ENCODE results near the gene TCERG1L. TPM values are rescaled to one million over a fixed set of nuclear protein-coding genes. Genes with fewer than 3 reads are reported as not detected.

The TCERG1L gene
- total RNA-seq, 1 experiment from 2014 or later: not detected

GRCh38 chr10:131129544-131129943 is 182.0 kb downstream of the TCERG1L start:
- CTCF ChIA-PET: no interaction called here
- no peaks in the 10 kb centered on the region for H3K4me1 Mint-ChIP-seq (ENCODE audit: low read depth, unreplicated experiment)
- peaks cover 5% of the 10 kb centered on the region for H3K36me3 Mint-ChIP-seq (ENCODE audit: insufficient read depth, unreplicated experiment)
- H3K4me3 Mint-ChIP-seq (ENCODE audit: low read depth, unreplicated experiment): no peak overlapping the region
- no peak overlapping the region for H3K27ac Mint-ChIP-seq (ENCODE audit: unreplicated experiment)
- intact Hi-C loops (cut with micrococcal nuclease; ENCODE audit: unreplicated experiment): no loop called here
- no peak for DNase-seq
- BruUV-seq (replicated peaks): no TSS peak
- H3K9me3 Mint-ChIP-seq (ENCODE audit: low read depth, unreplicated experiment): peaks cover 6% of the 10 kb centered on the region
- no peak for TF ChIP-seq CTCF (IDR thresholded peaks at IDR 0.05; ENCODE audit: unreplicated experiment)
- no peaks in the 10 kb centered on the region for H3K27me3 Mint-ChIP-seq (ENCODE audit: unreplicated experiment)

- H3K27ac Mint-ChIP-seq (ENCODE audit: unreplicated experiment): no peak overlapping the region
- H3K4me3 Mint-ChIP-seq (ENCODE audit: low read depth, unreplicated experiment): no peak overlapping the region
- no peak for DNase-seq
- H3K9me3 Mint-ChIP-seq (ENCODE audit: low read depth, unreplicated experiment): peaks cover 4% of the 10 kb centered on the region
- peaks cover 5% of the 10 kb centered on the region for H3K36me3 Mint-ChIP-seq (ENCODE audit: insufficient read depth, unreplicated experiment)
- no peaks in the 10 kb centered on the region for H3K4me1 Mint-ChIP-seq (ENCODE audit: low read depth, unreplicated experiment)
- intact Hi-C loops (cut with micrococcal nuclease; ENCODE audit: unreplicated experiment): no loop called here
- CTCF ChIA-PET: no interaction called here
- no peaks in the 10 kb centered on the region for H3K27me3 Mint-ChIP-seq (ENCODE audit: unreplicated experiment)
- no peak for TF ChIP-seq CTCF (IDR thresholded peaks at IDR 0.05; ENCODE audit: unreplicated experiment)
- BruUV-seq (replicated peaks): no TSS peak
These were observed 182.8 kb downstream of the TCERG1L start for GRCh38 chr10:131128731-131129130.

- H3K4me3 Mint-ChIP-seq (ENCODE audit: low read depth, unreplicated experiment): no peak overlapping the region
- H3K27me3 Mint-ChIP-seq (ENCODE audit: unreplicated experiment): no peaks in the 10 kb centered on the region
- intact Hi-C loops (cut with micrococcal nuclease; ENCODE audit: unreplicated experiment): no loop called here
- H3K36me3 Mint-ChIP-seq (ENCODE audit: insufficient read depth, unreplicated experiment): peaks cover 5% of the 10 kb centered on the region
- CTCF ChIA-PET: no interaction called here
- no peak for TF ChIP-seq CTCF (IDR thresholded peaks at IDR 0.05; ENCODE audit: unreplicated experiment)
- peaks cover 2% of the 10 kb centered on the region for H3K9me3 Mint-ChIP-seq (ENCODE audit: low read depth, unreplicated experiment)
- no TSS peak for BruUV-seq (replicated peaks)
- no peaks in the 10 kb centered on the region for H3K4me1 Mint-ChIP-seq (ENCODE audit: low read depth, unreplicated experiment)
- no peak overlapping the region for H3K27ac Mint-ChIP-seq (ENCODE audit: unreplicated experiment)
- no peak for DNase-seq
These were observed 183.9 kb downstream of the TCERG1L start for GRCh38 chr10:131127610-131128009.

GRCh38 chr10:131127138-131127589 is 184.4 kb downstream of the TCERG1L start:
- DNase-seq: no peak
- BruUV-seq (replicated peaks): no TSS peak
- H3K36me3 Mint-ChIP-seq (ENCODE audit: insufficient read depth, unreplicated experiment): peaks cover 5% of the 10 kb centered on the region
- H3K4me1 Mint-ChIP-seq (ENCODE audit: low read depth, unreplicated experiment): no peaks in the 10 kb centered on the region
- H3K27me3 Mint-ChIP-seq (ENCODE audit: unreplicated experiment): no peaks in the 10 kb centered on the region
- H3K4me3 Mint-ChIP-seq (ENCODE audit: low read depth, unreplicated experiment): no peak overlapping the region
- H3K9me3 Mint-ChIP-seq (ENCODE audit: low read depth, unreplicated experiment): peaks cover 2% of the 10 kb centered on the region
- no peak overlapping the region for H3K27ac Mint-ChIP-seq (ENCODE audit: unreplicated experiment)
- CTCF ChIA-PET: no interaction called here
- no peak for TF ChIP-seq CTCF (IDR thresholded peaks at IDR 0.05; ENCODE audit: unreplicated experiment)
- intact Hi-C loops (cut with micrococcal nuclease; ENCODE audit: unreplicated experiment): no loop called here

Measured in Calu3 (cell line).